Measurements from ENCODE around the gene LHFPL6. TPM values are rescaled to one million over a fixed set of nuclear protein-coding genes. Genes with fewer than 3 reads are reported as not detected.

The LHFPL6 gene
- total RNA-seq, 6 donors from 2014 or later: 22.2 to 113 (median 51.8) TPM

DNA sequence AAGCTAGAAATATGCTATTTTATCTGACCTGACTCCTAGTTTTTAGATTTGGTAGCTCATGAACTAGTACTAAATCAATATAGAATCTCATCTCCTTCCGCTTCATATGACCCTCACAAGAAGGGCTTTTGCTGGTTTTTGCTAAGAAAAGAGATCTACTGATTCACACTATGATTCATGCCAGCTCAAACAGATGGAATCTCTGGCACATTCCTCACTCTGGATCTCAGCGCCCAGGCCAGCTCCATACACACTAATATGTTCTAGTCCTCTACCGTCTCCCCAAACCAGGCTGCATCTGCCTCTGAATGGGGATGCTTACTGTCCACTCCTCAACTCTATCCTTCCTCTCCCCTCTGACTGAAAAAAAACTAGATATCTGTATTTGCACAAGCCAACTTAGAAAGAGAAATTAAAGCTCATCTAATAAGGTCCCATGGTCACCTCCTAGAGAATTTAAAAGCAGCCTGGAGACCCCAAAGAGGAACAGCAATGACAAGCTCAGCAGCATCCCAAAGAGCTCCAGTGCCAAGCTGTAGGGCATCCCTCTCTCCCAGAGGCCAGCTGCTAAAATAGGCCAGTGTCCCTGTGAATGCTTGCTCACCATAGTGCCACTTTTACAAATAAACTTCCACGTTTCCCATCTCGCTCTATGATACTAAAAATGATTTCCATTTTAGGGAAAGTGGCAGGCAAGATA is 74.9 kb downstream of the LHFPL6 start:
- ATAC-seq (ENCODE audit: low FRiP score in 2 of 2) (peak in 1 of 2 donors; percentile 79), DNase-seq (no peak)
- no peaks in the 10 kb centered on the region for H3K36me3 ChIP-seq
- no peaks in the 10 kb centered on the region for H3K9me3 ChIP-seq
- H3K4me3 ChIP-seq: no peak overlapping the region
- no peak overlapping the region for H3K27ac ChIP-seq
- TF ChIP-seq, protein P1, sequence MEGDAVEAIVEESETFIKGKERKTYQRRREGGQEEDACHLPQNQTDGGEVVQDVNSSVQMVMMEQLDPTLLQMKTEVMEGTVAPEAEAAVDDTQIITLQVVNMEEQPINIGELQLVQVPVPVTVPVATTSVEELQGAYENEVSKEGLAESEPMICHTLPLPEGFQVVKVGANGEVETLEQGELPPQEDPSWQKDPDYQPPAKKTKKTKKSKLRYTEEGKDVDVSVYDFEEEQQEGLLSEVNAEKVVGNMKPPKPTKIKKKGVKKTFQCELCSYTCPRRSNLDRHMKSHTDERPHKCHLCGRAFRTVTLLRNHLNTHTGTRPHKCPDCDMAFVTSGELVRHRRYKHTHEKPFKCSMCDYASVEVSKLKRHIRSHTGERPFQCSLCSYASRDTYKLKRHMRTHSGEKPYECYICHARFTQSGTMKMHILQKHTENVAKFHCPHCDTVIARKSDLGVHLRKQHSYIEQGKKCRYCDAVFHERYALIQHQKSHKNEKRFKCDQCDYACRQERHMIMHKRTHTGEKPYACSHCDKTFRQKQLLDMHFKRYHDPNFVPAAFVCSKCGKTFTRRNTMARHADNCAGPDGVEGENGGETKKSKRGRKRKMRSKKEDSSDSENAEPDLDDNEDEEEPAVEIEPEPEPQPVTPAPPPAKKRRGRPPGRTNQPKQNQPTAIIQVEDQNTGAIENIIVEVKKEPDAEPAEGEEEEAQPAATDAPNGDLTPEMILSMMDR (IDR thresholded peaks at IDR 0.05): no peak
- TF ChIP-seq POLR2A (IDR thresholded peaks at IDR 0.05) (no peak), EP300 (IDR thresholded peaks at IDR 0.05) (no peak), POLR2AphosphoS5 (IDR thresholded peaks at IDR 0.05) (no peak)
- H3K4me1 ChIP-seq: peaks cover 0 to 12% (median 10%) of the 10 kb centered on the region in 4 donors
- 86 to 88% methylated on average over 5 of the region's 5 CpGs for WGBS, 2 donors
- no peaks in the 10 kb centered on the region for H3K27me3 ChIP-seq

GRCh38 chr13:39527301-39527700 is 75.7 kb downstream of the LHFPL6 start:
- TF ChIP-seq POLR2AphosphoS5 (IDR thresholded peaks at IDR 0.05) (no peak), EP300 (IDR thresholded peaks at IDR 0.05) (no peak)
- H3K4me3 ChIP-seq: no peak overlapping the region
- no peak for ATAC-seq (ENCODE audit: low FRiP score in 2 of 2)
- H3K36me3 ChIP-seq: no peaks in the 10 kb centered on the region
- peaks cover 0 to 12% (median 10%) of the 10 kb centered on the region in 4 donors for H3K4me1 ChIP-seq
- H3K27me3 ChIP-seq: no peaks in the 10 kb centered on the region
- no peak overlapping the region for H3K27ac ChIP-seq
- H3K9me3 ChIP-seq: no peaks in the 10 kb centered on the region
- no peak for DNase-seq
- 79 to 80% methylated on average over 3 of the region's 3 CpGs for WGBS, 2 donors

- Histone ChIP-seq H3K27me3 (no peaks in the 10 kb centered on the region), H3K36me3 (no peaks in the 10 kb centered on the region), H3K4me3 (no peak overlapping the region), H3K27ac (no peak overlapping the region), H3K9me3 (no peaks in the 10 kb centered on the region), H3K4me1 (peaks cover 0 to 11% (median 8%) of the 10 kb centered on the region in 4 donors)
- DNase-seq (no peak), ATAC-seq (ENCODE audit: low FRiP score in 2 of 2) (no peak)
- 89 to 92% methylated on average over 8 of the region's 8 CpGs for WGBS, 2 donors
- TF ChIP-seq, protein P1 (IDR thresholded peaks at IDR 0.05): no peak
- TF ChIP-seq POLR2AphosphoS5 (IDR thresholded peaks at IDR 0.05): no peak
- no peak for TF ChIP-seq EP300 (IDR thresholded peaks at IDR 0.05)
- TF ChIP-seq POLR2A (IDR thresholded peaks at IDR 0.05): no peak
Measured at GRCh38 chr13:39526499-39526898, 76.5 kb downstream of the LHFPL6 start.

GRCh38 chr13:39525506-39525905 is 77.5 kb downstream of the LHFPL6 start:
- H3K27me3 ChIP-seq: no peaks in the 10 kb centered on the region
- TF ChIP-seq, protein P1 (IDR thresholded peaks at IDR 0.05): no peak
- TF ChIP-seq EP300 (IDR thresholded peaks at IDR 0.05): no peak
- TF ChIP-seq POLR2AphosphoS5 (IDR thresholded peaks at IDR 0.05): no peak
- TF ChIP-seq POLR2A (IDR thresholded peaks at IDR 0.05): no peak
- ATAC-seq (ENCODE audit: low FRiP score in 2 of 2) (no peak), DNase-seq (no peak)
- H3K9me3 ChIP-seq: no peaks in the 10 kb centered on the region
- H3K27ac ChIP-seq: no peak overlapping the region
- no peak overlapping the region for H3K4me3 ChIP-seq
- no peaks in the 10 kb centered on the region for H3K36me3 ChIP-seq
- H3K4me1 ChIP-seq: peaks cover 0 to 8% (median 0%) of the 10 kb centered on the region in 4 donors
- 87 to 95% methylated on average over 1 of the region's 1 CpG for WGBS, 2 donors

- ATAC-seq (ENCODE audit: low FRiP score in 2 of 2) (no peak), DNase-seq (no peak)
- H3K9me3 ChIP-seq: no peaks in the 10 kb centered on the region
- WGBS, 2 donors: 81 to 90% methylated on average over 4 of the region's 4 CpGs
- H3K4me1 ChIP-seq: peaks cover 0 to 5% (median 0%) of the 10 kb centered on the region in 4 donors
- H3K4me3 ChIP-seq: no peak overlapping the region
- no peak overlapping the region for H3K27ac ChIP-seq
- no peaks in the 10 kb centered on the region for H3K36me3 ChIP-seq
- H3K27me3 ChIP-seq: no peaks in the 10 kb centered on the region
- TF ChIP-seq POLR2AphosphoS5 (IDR thresholded peaks at IDR 0.05) (no peak), POLR2A (IDR thresholded peaks at IDR 0.05) (no peak), EP300 (IDR thresholded peaks at IDR 0.05) (no peak)
- TF ChIP-seq, protein P1 (IDR thresholded peaks at IDR 0.05): no peak
Measured at GRCh38 chr13:39524795-39525194, 78.2 kb downstream of the LHFPL6 start.

All from upper lobe of left lung (tissue), 6 donors.